Stimulated activated CD4-positive, alpha-beta T cell treated with anti-CD3 and anti-CD28 coated beads, Interleukin-12 subunit alpha, Interleukin-12 subunit beta, amount 100 ng/mL, for 4 hours (primary cell): ENCODE data around the gene PARVB.

Source experiments
- DNase-seq: peaks from one replicate; pipeline ENCODE4 v3.0.0-alpha.2; 2020

Gene PARVB

DNA sequence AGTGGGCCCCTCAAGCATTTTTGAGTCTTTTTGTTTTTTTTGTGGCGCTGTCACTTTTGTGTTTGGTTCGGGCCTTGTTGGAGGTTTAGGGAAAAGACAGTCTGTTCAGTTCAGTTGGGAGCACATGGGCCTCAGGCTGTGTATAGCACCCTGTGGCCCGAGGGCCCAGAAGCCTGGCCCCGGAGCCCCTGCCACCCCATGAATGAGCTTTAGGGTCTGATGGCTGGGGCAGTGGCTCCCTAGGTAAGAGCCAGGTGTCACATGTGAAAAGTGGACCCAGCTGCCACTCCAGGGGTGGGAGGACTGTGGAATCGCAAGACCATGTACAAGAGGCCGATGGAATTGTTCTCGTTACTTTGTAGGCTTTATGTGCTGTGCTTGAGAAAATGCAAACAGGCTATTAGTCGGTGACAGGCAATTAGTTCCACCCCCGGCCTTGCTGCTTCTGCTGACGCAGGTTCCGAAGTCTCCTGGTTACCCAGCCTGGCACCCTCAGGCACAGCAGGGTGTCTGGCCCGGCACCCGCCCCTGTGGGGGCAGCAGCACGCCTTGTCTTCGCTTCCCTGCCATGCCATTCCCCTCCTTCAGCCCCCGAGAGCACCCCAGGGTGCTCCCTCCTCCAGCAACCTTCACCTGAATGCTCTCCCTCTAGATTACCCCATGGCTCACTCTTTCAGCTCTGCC lies 118.5 kb downstream of the PARVB start:
- no peak for DNase-seq

DNA sequence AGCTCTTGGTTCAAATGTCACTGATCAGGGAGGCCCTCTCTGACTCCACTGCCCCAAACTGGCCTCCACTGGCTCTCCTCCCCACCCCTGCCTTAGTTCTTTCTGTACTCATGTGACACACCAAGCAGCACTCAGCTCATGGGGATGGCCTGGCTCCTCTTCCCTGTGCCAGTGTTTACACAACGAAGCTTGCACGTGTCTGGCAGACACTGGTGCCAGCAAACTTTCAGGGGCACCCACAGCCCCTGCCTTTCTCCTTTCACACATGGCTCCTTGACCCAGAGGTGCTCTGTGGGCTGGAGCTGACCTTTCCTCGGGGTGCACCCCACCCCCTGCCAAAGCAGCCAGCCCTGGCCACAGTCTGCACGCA lies 119.0 kb downstream of the PARVB start:
- DNase-seq = no peak

DNA sequence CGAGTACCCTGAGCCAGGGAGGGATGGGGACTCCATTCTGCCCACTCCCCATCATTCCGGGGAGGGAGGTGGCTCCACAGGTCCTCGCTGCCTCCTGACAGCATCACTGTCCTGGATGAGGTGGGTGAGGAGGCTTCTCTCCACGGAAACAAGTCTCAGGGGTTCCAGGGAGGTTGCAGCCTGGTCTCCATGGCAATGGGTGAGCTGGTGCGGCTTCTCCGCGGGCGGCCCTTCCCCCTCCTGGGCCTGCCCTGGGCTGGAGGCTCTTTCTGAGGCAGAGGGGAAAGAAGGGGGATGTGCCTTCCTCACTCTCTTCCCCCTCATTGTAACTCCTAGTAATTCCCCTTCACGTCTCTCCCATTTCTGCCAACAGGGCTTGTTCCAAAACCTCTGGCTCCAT lies 119.5 kb downstream of the PARVB start:
- DNase-seq = no peak

DNA sequence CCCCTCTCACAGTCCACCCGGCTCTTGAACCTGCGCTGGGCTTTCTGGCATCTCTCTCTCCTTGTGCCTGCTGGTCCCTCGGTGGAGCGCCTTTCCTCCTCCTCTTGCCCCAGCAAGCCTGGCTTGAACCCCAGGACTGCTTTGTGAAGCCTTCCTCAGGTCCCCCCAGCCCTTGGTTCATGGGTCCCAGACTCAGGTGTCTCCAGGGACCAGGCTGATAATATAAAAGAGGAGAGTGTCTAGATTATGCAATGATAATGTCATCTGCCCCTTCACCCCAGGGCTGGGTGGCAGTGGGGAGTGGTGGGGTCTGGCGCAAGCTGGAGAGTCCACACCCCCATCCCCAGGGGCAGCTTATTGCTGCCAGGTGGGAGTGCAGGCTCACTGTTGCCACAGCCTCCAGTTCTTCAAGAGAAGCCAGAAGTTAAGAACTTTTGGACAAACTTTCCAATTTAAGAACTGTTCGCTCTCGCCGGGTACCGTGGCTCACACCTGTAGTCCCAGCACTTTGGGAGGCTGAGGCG lies 120.0 kb downstream of the PARVB start:
- DNase-seq = no peak

GRCh38 chr22:44145544-44145943 lies 121.4 kb downstream of the PARVB start:
- DNase-seq = no peak

DNA sequence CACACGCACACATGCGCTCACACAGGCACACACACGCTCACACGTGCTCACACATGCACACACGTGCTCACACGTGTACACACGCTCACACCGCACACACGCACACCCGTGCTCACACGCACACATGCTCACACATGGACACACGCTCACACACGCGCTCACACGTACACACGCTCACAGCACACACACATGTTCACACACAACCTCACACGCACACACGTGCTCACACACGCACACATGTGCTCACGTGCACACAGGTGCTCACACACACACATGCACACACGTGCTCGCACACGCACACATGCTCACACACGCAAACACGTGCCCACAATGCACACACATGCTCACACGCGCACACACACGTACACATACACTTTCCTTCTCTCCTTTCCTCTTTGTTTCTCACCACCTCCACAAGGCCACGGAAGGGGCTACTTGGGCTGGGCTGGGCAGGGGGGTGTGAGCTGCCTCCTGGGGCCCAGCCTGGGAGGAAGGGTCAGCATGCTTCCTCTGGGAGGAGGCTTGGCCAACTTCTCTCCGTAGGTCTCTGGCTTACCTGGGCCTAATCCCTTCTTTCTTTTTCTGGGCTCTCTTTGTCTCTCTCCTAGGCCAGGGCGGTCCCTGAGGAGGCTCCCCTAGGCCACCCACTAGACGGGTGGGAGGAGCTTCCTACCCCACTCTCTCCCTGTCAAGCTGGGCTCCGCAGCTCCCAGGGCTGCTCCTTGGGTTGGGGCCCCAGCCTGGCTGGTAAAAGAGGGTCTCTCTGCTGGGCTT lies 122.2 kb downstream of the PARVB start:
- no peak for DNase-seq

DNA sequence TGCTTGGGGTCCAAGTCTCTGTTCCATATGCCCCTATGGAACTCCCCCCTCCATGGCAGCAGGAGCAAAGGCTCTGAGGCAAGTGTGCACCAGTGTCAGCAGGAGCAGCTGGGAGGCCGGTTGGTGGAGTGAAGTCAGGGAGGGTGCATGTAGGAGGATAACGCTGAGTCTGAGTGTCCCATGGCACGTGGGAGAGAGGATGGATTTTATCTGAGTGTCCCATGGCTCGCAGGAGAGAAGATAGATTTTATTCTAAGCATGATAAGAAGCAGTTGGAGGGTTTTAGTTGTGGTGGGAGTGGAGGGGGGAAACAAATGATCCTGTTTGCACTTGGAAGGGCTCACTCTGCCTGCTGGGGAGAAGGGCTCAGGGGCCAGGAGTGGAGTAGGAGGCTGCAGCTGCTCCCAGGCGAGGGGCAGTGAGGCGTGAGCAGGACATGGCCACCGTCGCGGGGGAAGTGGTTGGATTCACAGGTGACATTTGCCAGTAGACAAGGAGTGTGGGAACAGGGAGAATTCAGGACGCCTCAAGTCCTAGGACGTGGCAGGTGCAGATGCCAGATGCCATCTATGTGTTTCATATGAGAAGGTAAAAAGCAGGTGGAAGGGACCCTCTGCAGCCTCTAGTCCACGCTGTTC lies 123.0 kb downstream of the PARVB start:
- DNase-seq = no peak

GRCh38 chr22:44147821-44148574 lies 123.9 kb downstream of the PARVB start:
- DNase-seq = no peak

GRCh38 chr22:44151676-44152075 lies 127.6 kb downstream of the PARVB start:
- no peak for DNase-seq

DNA sequence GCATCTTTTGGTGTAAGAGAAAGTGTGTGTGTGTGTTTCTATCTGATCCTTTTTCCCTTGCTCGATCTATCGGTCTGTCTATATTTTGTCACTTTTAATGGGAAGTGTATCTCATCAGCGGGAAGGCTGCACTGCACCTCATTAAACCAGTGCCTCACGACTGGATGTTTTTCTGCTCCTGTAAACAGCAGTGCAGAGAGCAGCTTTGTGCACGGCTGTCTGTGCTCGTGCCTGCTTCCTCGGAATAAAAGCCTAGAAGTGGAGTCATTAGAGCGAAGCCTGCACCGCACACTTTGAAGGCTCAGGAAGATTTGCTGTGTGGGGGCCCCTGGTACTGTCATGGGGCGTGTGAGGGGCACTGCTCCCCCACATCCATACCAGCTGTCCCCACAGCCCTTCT lies 129.6 kb downstream of the PARVB start:
- no peak for DNase-seq

- no peak for DNase-seq
These were observed 130.4 kb downstream of the PARVB start for GRCh38 chr22:44154436-44154942.

- no peak for DNase-seq
These were observed 131.0 kb downstream of the PARVB start for GRCh38 chr22:44155115-44155514.

DNA sequence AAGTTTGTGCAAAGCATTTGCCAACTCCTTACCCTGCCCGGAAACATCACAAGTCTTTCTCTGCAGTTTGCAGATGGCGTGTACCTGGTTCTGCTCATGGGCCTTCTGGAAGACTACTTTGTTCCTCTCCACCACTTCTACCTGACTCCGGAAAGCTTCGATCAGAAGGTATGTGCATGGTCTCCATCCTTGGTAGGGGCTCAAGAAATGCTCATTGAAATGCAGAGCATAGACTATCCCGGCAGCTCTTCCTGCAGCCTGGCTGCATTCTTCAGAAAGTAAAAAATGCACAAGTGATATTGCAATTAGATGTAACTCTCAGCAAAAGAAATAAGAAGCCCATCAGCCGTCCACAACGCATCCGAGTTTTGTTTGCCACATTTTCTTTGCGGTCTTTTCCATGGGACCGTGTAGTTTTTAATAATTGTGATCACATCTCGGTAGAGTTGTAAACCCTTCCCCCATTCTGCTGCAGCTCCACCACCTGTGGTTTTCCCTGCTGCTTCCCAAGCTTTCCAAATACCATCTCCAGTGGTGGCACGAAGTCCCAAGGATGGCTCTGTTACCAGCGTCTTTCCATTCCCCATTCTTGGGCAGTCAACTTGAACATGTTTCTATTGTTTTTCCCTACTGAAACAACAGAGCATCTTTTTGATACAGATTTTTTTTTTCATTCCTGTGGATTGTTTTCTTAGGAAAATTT lies 134.0 kb downstream of the PARVB start:
- no peak for DNase-seq

DNA sequence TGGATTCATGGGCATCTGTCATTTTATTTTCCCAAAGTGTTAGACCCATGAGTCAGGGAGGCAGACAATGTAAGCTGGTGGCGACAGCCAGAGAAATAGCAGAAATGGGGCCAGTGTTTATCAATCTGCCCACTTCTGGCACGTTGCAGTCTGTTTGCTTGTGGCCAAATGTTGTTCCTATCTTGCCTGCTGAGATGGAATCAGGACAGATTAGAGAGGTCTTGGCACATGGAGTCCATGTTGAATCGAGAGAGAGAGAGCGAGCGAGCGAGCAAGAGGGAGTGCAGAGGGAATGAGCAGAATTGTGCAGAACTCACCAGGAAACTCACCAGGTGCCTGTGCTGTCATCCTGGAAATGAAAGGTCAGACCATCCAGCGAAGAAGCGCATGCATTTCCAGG lies 134.7 kb downstream of the PARVB start:
- no peak for DNase-seq

GRCh38 chr22:44159221-44159620 lies 135.1 kb downstream of the PARVB start:
- DNase-seq = no peak

- DNase-seq = no peak
These were observed 135.7 kb downstream of the PARVB start for GRCh38 chr22:44159811-44160210.

DNA sequence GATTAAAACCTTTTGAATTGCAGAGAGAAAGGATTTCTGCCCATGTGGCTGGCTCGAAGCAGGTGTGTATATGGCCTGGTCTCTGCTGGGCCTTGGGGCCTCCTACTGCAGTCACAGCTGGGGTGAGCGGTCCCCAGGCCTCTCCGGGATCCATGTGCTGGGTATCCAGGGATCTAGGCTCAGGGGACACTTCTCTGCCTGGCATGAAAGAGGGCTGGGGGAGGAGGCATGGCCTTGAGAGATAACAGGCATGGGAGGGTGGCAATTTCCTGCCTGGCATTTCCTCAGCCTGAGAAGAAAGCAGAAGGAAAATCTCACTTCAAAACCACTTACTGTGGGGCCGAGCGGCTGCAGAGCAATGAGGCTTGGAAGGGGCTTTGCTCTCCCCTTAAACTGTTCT lies 136.3 kb downstream of the PARVB start:
- DNase-seq = no peak

- no peak for DNase-seq
These were observed 137.6 kb downstream of the PARVB start for GRCh38 chr22:44161673-44162072.

DNA sequence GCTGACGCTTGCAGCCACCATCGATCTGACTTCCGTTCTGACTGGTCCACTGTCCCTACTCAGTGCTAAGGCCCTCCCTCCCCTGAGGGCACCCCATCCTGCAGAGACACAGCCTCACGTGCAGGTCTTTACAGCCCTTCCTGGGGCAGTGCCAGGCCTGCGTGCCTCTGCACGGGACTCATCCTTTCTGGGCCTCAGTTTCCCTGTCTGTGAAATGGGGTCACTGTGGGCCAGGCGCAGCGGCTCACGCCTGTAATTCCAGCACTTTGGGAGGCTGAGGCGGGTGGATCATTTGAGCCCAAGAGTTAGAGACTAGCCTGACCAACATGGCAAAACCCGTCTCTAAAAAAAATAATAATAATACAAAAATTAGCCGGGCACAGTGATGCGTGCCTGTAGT lies 138.9 kb downstream of the PARVB start:
- DNase-seq = no peak

GRCh38 chr22:44163536-44163935 lies 139.4 kb downstream of the PARVB start:
- no peak for DNase-seq

DNA sequence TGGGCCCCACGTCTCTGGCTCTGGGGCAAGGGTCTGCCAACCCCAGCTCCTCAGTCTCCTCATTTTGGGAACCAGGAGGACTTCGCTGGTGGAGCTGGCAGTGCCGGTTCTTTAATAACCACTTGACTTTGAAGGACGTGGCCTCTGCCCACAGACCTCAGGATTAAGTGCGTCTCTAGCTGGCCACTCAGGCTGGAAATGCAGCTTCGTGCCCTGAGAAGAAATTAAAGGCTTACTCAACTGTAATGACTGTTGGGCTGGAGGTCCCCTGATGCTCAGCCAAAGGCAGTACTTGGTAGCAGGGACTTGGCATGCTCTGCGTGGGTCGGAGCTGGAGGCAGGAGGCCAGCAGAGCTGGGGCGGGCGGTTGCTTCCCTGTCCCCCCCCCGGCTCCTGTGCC lies 139.9 kb downstream of the PARVB start:
- DNase-seq = no peak

- DNase-seq = no peak
These were observed 141.3 kb downstream of the PARVB start for GRCh38 chr22:44165286-44165874.
